ENCODE measurements around the gene USP17L27. TPM values are rescaled to one million over a fixed set of nuclear protein-coding genes. Genes with fewer than 3 reads are reported as not detected.
"Not testable (repeated sequence)": the region's sequence is repeated elsewhere in the genome, so short reads cannot be mapped to it uniquely, and the experiment has no call there.

Gene USP17L27
- not detected in 2 replicates for total RNA-seq
- polyA plus RNA-seq, result not detected in 2 replicates

DNA sequence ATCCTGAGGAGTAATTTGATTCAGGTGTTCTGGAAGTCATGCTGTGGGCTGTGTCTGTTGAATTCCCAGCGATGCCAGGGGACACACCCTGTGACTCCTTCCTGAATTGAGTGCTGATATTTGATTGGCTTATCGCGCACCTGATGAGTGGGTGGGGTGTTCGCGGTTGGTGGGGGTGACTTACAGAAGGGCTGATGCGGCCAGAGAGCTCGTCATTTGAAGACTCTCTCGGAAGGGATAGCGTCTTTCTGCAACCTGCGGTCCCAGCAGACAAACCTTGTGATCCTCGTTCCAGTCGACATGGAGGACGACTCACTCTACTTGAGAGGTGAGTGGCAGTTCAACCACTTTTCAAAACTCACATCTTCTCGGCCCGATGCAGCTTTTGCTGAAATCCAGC is at the start of gene USP17L27:
Gene USP17L27 (plus strand): TSS at position 301 of the 400 bp plus-strand sequence. CDS start 0 bp downstream, at position 301.
- H3K4me3 ChIP-seq; H3K9me2 ChIP-seq (replicated peaks; ENCODE audit: insufficient read depth); H2AFZ ChIP-seq; H3K9me3 ChIP-seq (ENCODE audit: low read depth); H3K27me3 ChIP-seq; H3K4me2 ChIP-seq; H3K4me1 ChIP-seq (ENCODE audit: insufficient read depth); DNase-seq (ENCODE audit: low spot score); H3K79me2 ChIP-seq; H4K20me1 ChIP-seq (ENCODE audit: insufficient read depth, poor library complexity, severe bottlenecking); H3K36me3 ChIP-seq (replicated peaks; ENCODE audit: insufficient read depth, low read depth); H3K27ac ChIP-seq: not testable (repeated sequence)
- no CpG with 5 or more reads among the region's 15 CpGs for WGBS (ENCODE audit: low lambda C conversion rate, missing lambda C conversion rate)

- H2AFZ ChIP-seq; DNase-seq (ENCODE audit: low spot score); H3K9me3 ChIP-seq (ENCODE audit: low read depth); H3K4me3 ChIP-seq; H4K20me1 ChIP-seq (ENCODE audit: insufficient read depth, poor library complexity, severe bottlenecking); H3K36me3 ChIP-seq (replicated peaks; ENCODE audit: insufficient read depth, low read depth); H3K27me3 ChIP-seq; H3K4me2 ChIP-seq; H3K27ac ChIP-seq; H3K79me2 ChIP-seq; H3K4me1 ChIP-seq (ENCODE audit: insufficient read depth); H3K9me2 ChIP-seq (replicated peaks; ENCODE audit: insufficient read depth): not testable (repeated sequence)
- WGBS (ENCODE audit: low lambda C conversion rate, missing lambda C conversion rate), result 78% methylated on average over 4 of the region's 13 CpGs
Observed at GRCh38 chr4:9324191-9324590, 19.8 kb upstream of the USP17L27 start.

GRCh38 chr4:9324865-9325264 is 19.1 kb upstream of the USP17L27 start, which contains the start of gene USP17L24:
Gene USP17L24 (plus strand): TSS chr4:9325165. CDS start chr4:9325165, 0 bp downstream.
- H3K27ac ChIP-seq, result not testable (repeated sequence)

GRCh38 chr4:9329611-9330010 is 14.3 kb upstream of the USP17L27 start, which contains the start of gene USP17L25:
Gene USP17L25 (plus strand): TSS chr4:9329911. CDS start chr4:9329911, 0 bp downstream.
- not testable (repeated sequence) for H3K9me2 ChIP-seq (replicated peaks; ENCODE audit: insufficient read depth); H2AFZ ChIP-seq; H3K79me2 ChIP-seq; H3K4me2 ChIP-seq; H3K4me1 ChIP-seq (ENCODE audit: insufficient read depth); DNase-seq (ENCODE audit: low spot score); H4K20me1 ChIP-seq (ENCODE audit: insufficient read depth, poor library complexity, severe bottlenecking); H3K9me3 ChIP-seq (ENCODE audit: low read depth); H3K36me3 ChIP-seq (replicated peaks; ENCODE audit: insufficient read depth, low read depth); H3K27ac ChIP-seq; H3K27me3 ChIP-seq; H3K4me3 ChIP-seq
- WGBS (ENCODE audit: low lambda C conversion rate, missing lambda C conversion rate), result no CpG with 5 or more reads among the region's 15 CpGs

More at GRCh38 chr4:9324865-9325264, 19.1 kb upstream of the USP17L27 start, which contains the start of gene USP17L24:
- not testable (repeated sequence) for H3K36me3 ChIP-seq (replicated peaks; ENCODE audit: insufficient read depth, low read depth); H3K4me1 ChIP-seq (ENCODE audit: insufficient read depth); H3K27me3 ChIP-seq; H2AFZ ChIP-seq; H4K20me1 ChIP-seq (ENCODE audit: insufficient read depth, poor library complexity, severe bottlenecking); H3K79me2 ChIP-seq; H3K4me2 ChIP-seq; H3K9me3 ChIP-seq (ENCODE audit: low read depth); H3K4me3 ChIP-seq; DNase-seq (ENCODE audit: low spot score); H3K9me2 ChIP-seq (replicated peaks; ENCODE audit: insufficient read depth)
- no CpG with 5 or more reads among the region's 15 CpGs for WGBS (ENCODE audit: low lambda C conversion rate, missing lambda C conversion rate)

DNA sequence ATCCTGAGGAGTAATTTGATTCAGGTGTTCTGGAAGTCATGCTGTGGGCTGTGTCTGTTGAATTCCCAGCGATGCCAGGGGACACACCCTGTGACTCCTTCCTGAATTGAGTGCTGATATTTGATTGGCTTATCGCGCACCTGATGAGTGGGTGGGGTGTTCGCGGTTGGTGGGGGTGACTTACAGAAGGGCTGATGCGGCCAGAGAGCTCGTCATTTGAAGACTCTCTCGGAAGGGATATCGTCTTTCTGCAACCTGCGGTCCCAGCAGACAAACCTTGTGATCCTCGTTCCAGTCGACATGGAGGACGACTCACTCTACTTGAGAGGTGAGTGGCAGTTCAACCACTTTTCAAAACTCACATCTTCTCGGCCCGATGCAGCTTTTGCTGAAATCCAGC is 9.6 kb upstream of the USP17L27 start, which contains the start of gene USP17L26:
Gene USP17L26 (plus strand): TSS at position 301 of the 400 bp plus-strand sequence. CDS start 0 bp downstream, at position 301.
- not testable (repeated sequence) for H3K4me2 ChIP-seq, H3K27ac ChIP-seq

DNA sequence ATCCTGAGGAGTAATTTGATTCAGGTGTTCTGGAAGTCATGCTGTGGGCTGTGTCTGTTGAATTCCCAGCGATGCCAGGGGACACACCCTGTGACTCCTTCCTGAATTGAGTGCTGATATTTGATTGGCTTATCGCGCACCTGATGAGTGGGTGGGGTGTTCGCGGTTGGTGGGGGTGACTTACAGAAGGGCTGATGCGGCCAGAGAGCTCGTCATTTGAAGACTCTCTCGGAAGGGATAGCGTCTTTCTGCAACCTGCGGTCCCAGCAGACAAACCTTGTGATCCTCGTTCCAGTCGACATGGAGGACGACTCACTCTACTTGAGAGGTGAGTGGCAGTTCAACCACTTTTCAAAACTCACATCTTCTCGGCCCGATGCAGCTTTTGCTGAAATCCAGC is 4.8 kb upstream of the USP17L27 start, which contains the start of gene USP17L5:
Gene USP17L5 (plus strand): TSS at position 301 of the 400 bp plus-strand sequence. CDS start 0 bp downstream, at position 301.
- H3K4me3 ChIP-seq; H3K9me3 ChIP-seq (ENCODE audit: low read depth); H3K36me3 ChIP-seq (replicated peaks; ENCODE audit: insufficient read depth, low read depth); H3K27ac ChIP-seq; H3K27me3 ChIP-seq; DNase-seq (ENCODE audit: low spot score); H3K79me2 ChIP-seq; H3K4me2 ChIP-seq; H2AFZ ChIP-seq; H3K4me1 ChIP-seq (ENCODE audit: insufficient read depth); H3K9me2 ChIP-seq (replicated peaks; ENCODE audit: insufficient read depth); H4K20me1 ChIP-seq (ENCODE audit: insufficient read depth, poor library complexity, severe bottlenecking): not testable (repeated sequence)
- WGBS (ENCODE audit: low lambda C conversion rate, missing lambda C conversion rate), result no CpG with 5 or more reads among the region's 15 CpGs

More for the DNA sequence above, 9.6 kb upstream of the USP17L27 start, which contains the start of gene USP17L26:
- not testable (repeated sequence) for H3K4me1 ChIP-seq (ENCODE audit: insufficient read depth); H3K79me2 ChIP-seq; H3K36me3 ChIP-seq (replicated peaks; ENCODE audit: insufficient read depth, low read depth); H4K20me1 ChIP-seq (ENCODE audit: insufficient read depth, poor library complexity, severe bottlenecking); H3K27me3 ChIP-seq; H3K9me3 ChIP-seq (ENCODE audit: low read depth); H3K4me3 ChIP-seq; DNase-seq (ENCODE audit: low spot score); H3K9me2 ChIP-seq (replicated peaks; ENCODE audit: insufficient read depth); H2AFZ ChIP-seq
- WGBS (ENCODE audit: low lambda C conversion rate, missing lambda C conversion rate), result no CpG with 5 or more reads among the region's 15 CpGs

GRCh38 chr4:9348593-9348992 is 4.6 kb downstream of the USP17L27 start, which contains the start of gene USP17L28:
Gene USP17L28 (plus strand): TSS chr4:9348893. CDS start chr4:9348893, 0 bp downstream.
- not testable (repeated sequence) for H3K9me2 ChIP-seq (replicated peaks; ENCODE audit: insufficient read depth); DNase-seq (ENCODE audit: low spot score); H3K9me3 ChIP-seq (ENCODE audit: low read depth); H3K27me3 ChIP-seq; H3K36me3 ChIP-seq (replicated peaks; ENCODE audit: insufficient read depth, low read depth); H3K27ac ChIP-seq; H3K4me2 ChIP-seq; H2AFZ ChIP-seq; H3K4me1 ChIP-seq (ENCODE audit: insufficient read depth); H3K79me2 ChIP-seq; H4K20me1 ChIP-seq (ENCODE audit: insufficient read depth, poor library complexity, severe bottlenecking); H3K4me3 ChIP-seq
- whole genome bisulfite sequencing (ENCODE audit: low lambda C conversion rate, missing lambda C conversion rate), result no CpG with 5 or more reads among the region's 15 CpGs

DNA sequence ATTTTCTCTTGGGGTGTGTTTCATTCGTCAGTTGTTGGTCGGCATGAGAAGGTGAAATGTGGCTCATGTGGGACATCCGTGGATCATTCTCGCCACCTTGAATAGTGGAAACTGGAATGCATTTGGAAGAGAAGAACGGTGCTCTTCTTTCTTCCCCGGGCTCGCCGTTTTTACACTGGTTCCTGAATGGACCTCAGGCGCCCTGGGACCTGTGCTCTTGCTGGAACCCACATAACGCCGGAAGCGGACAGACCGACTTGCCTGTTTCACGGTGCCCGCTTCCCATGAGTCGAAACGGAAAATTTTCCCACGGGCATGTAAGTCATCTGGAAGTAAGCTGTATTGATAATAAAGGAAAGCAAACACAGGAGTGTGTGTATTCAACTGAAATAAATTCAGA is 6.9 kb downstream of the USP17L27 start:
- not testable (repeated sequence) for H4K20me1 ChIP-seq (ENCODE audit: insufficient read depth, poor library complexity, severe bottlenecking); H3K4me3 ChIP-seq; H3K4me1 ChIP-seq (ENCODE audit: insufficient read depth); H3K9me3 ChIP-seq (ENCODE audit: low read depth); H3K4me2 ChIP-seq; H2AFZ ChIP-seq; H3K27me3 ChIP-seq; DNase-seq (ENCODE audit: low spot score); H3K9me2 ChIP-seq (replicated peaks; ENCODE audit: insufficient read depth); H3K27ac ChIP-seq; H3K79me2 ChIP-seq; H3K36me3 ChIP-seq (replicated peaks; ENCODE audit: insufficient read depth, low read depth)
- no CpG with 5 or more reads among the region's 18 CpGs for WGBS (ENCODE audit: low lambda C conversion rate, missing lambda C conversion rate)

GRCh38 chr4:9353338-9353737 is 9.4 kb downstream of the USP17L27 start, which contains the start of gene USP17L29:
Gene USP17L29 (plus strand): TSS chr4:9353638. CDS start chr4:9353638, 0 bp downstream.
- WGBS (ENCODE audit: low lambda C conversion rate, missing lambda C conversion rate), result no CpG with 5 or more reads among the region's 15 CpGs
- not testable (repeated sequence) for H3K4me1 ChIP-seq (ENCODE audit: insufficient read depth); H3K9me3 ChIP-seq (ENCODE audit: low read depth); H3K9me2 ChIP-seq (replicated peaks; ENCODE audit: insufficient read depth); H3K79me2 ChIP-seq; H2AFZ ChIP-seq; H3K36me3 ChIP-seq (replicated peaks; ENCODE audit: insufficient read depth, low read depth); H3K27me3 ChIP-seq; H4K20me1 ChIP-seq (ENCODE audit: insufficient read depth, poor library complexity, severe bottlenecking); H3K4me3 ChIP-seq; DNase-seq (ENCODE audit: low spot score); H3K27ac ChIP-seq; H3K4me2 ChIP-seq
